Liver (tissue), 3 donors: Measurements from ENCODE around the gene FGG.
A peak's percentile ranks its signal among the peaks of the same experiment; 100 is the strongest.

Experiments used
- EGR1 ChIP-seq, 2 donors: IDR thresholded peaks; 2 replicates each; pipeline ENCODE4 v1.6.1; 2016 to 2018; ENCODE audit warnings: antibody characterized with exemption in 2 of 2, low read depth in 2 of 2
- GABPA ChIP-seq, 2 donors: IDR thresholded peaks in 1 of 2; conservative IDR thresholded peaks in 1 of 2; 2 replicates each; pipeline ENCODE4 v1.6.1; 2016; ENCODE audit warnings: antibody characterized with exemption in 2 of 2, mild to moderate bottlenecking in 1 of 2, moderate library complexity in 1 of 2
- JUND ChIP-seq, 2 donors: IDR thresholded peaks; 2 replicates each; pipeline ENCODE4 v1.6.1; 2016; ENCODE audit warnings: antibody characterized with exemption in 2 of 2
- RAD21 ChIP-seq, 2 donors: IDR thresholded peaks; 2 replicates each; pipeline ENCODE4 v1.6.1; 2016; ENCODE audit warnings: antibody characterized with exemption in 2 of 2, mild to moderate bottlenecking in 2 of 2
- REST ChIP-seq: IDR thresholded peaks from 2 replicates; pipeline ENCODE4 v1.6.1; 2016; ENCODE audit warnings: antibody characterized with exemption, mild to moderate bottlenecking
- RXRA ChIP-seq, 2 donors: IDR thresholded peaks; 2 replicates each; pipeline ENCODE4 v1.6.1; 2017 to 2018; ENCODE audit warnings: antibody characterized with exemption in 2 of 2, mild to moderate bottlenecking in 1 of 2
- TAF1 ChIP-seq: conservative IDR thresholded peaks from 2 replicates; pipeline ENCODE4 v1.6.1; 2016; ENCODE audit warnings: antibody characterized with exemption, mild to moderate bottlenecking
- TF ChIP-seq, protein P1 (sequence below): fragments of 150-350 bp; IDR thresholded peaks from 2 replicates; pipeline ENCODE4 v1.5.1; 2017; ENCODE audit warnings: improper control_type of control experiment, low read depth, low read length; ENCODE audit not compliant: missing input control
- TF ChIP-seq, protein P2 (sequence below): IDR thresholded peaks from 2 replicates; pipeline ENCODE4 v1.6.1; 2016; ENCODE audit warnings: antibody characterized with exemption
- donor health status: healthy.
- donor health status: healthy.

GRCh38 chr4:154615211-154615610 lies 2.8 kb upstream of the FGG start:
- TF ChIP-seq, protein P1, sequence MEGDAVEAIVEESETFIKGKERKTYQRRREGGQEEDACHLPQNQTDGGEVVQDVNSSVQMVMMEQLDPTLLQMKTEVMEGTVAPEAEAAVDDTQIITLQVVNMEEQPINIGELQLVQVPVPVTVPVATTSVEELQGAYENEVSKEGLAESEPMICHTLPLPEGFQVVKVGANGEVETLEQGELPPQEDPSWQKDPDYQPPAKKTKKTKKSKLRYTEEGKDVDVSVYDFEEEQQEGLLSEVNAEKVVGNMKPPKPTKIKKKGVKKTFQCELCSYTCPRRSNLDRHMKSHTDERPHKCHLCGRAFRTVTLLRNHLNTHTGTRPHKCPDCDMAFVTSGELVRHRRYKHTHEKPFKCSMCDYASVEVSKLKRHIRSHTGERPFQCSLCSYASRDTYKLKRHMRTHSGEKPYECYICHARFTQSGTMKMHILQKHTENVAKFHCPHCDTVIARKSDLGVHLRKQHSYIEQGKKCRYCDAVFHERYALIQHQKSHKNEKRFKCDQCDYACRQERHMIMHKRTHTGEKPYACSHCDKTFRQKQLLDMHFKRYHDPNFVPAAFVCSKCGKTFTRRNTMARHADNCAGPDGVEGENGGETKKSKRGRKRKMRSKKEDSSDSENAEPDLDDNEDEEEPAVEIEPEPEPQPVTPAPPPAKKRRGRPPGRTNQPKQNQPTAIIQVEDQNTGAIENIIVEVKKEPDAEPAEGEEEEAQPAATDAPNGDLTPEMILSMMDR, result peak; percentile 9
- TF ChIP-seq JUND (IDR thresholded peaks at IDR 0.05) (no peak), RXRA (IDR thresholded peaks at IDR 0.05) (peak in 1 of 2 donors; percentile 37), RAD21 (IDR thresholded peaks at IDR 0.05) (no peak), TAF1 (peak; percentile 9), GABPA (IDR thresholded peaks at IDR 0.05 in 1 of 2, conservative IDR thresholded peaks at IDR 0.05 in 1 of 2) (no peak), REST (no peak), EGR1 (IDR thresholded peaks at IDR 0.05; ENCODE audit: low read depth in 2 of 2) (no peak)
- TF ChIP-seq, protein P2, sequence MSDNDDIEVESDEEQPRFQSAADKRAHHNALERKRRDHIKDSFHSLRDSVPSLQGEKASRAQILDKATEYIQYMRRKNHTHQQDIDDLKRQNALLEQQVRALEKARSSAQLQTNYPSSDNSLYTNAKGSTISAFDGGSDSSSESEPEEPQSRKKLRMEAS, result peak; percentile 20
